HepG2 (cell line): ENCODE measurements around the gene AHCYL1. TPM values are rescaled to one million over a fixed set of nuclear protein-coding genes. Genes with fewer than 3 reads are reported as not detected.

ENCODE experiments used
- ATAC-seq: fragments of 200-7000 bp; cut with Tn5 transposase; 3 replicates; pipeline ENCODE4 v1.9.1; 2020; ENCODE audit warnings: mild to moderate bottlenecking, moderate library complexity
- BruUV-seq: library from RNA; stranded (reverse); fragments of 400-500 nt; replicated peaks from 2 replicates; lab custom pipeline; 2021; lab: Mats Ljungman, UMichigan
- CTCF ChIA-PET: fragments of 300-600 bp; formaldehyde crosslinking; extraction: SDS; loops from one replicate; lab custom pipeline; 2021; ENCODE audit warnings: low total read pairs, inconsistent platforms, low intra/inter-chr PET ratio; lab: Yijun Ruan, JAX
- POLR2A ChIA-PET: fragments of 350-600 bp; sonication (Branson Sonifier 250); formaldehyde crosslinking; loops from one replicate; lab custom pipeline; 2020; ENCODE audit warnings: antibody characterized with exemption, inconsistent platforms; lab: Yijun Ruan, JAX
- DNase-seq: peaks from one replicate; pipeline ENCODE4 v3.0.0-alpha.2; 2015; ENCODE audit warnings: low spot score
- FAIRE-seq: peaks from 3 replicates; lab custom pipeline; 2011; peaks lifted over from hg19 to GRCh38; lab: Jason Lieb, UNC
- H2AFZ ChIP-seq: one replicate; pipeline ENCODE4 v1.6.1; 2011; ENCODE audit warnings: low read length, inconsistent platforms
- H3K27ac ChIP-seq: fragments of 300-600 bp; 3 replicates; pipeline ENCODE4 v1.8.0; 2011; ENCODE audit warnings: mixed run types, mild to moderate bottlenecking, mixed read lengths, low read length, inconsistent platforms; ENCODE audit not compliant: insufficient read depth; ENCODE audit errors: extremely low read length
- H3K27me3 ChIP-seq, 2 experiments: fragments of 200-600 bp in 1 of 2; 2 replicates in 1 of 2; 3 replicates in 1 of 2; pipeline versions ENCODE4 v1.6.0 to v1.8.0; 2011; ENCODE audit warnings: low read length in 2 of 2, mild to moderate bottlenecking in 2 of 2, moderate library complexity in 2 of 2, inconsistent platforms in 1 of 2; ENCODE audit not compliant: insufficient read depth in 2 of 2, control insufficient read depth in 1 of 2
- H3K36me3 ChIP-seq, 2 experiments: fragments of 200-600 bp in 1 of 2; replicated peaks in 1 of 2; 2 replicates in 1 of 2; 3 replicates in 1 of 2; pipeline versions ENCODE4 v1.5.1 to v1.8.0; 2011; ENCODE audit warnings: low read length in 2 of 2, inconsistent platforms in 1 of 2; ENCODE audit not compliant: insufficient read depth in 2 of 2, control insufficient read depth in 1 of 2
- H3K4me1 ChIP-seq: 2 replicates; pipeline ENCODE4 v1.5.1; 2012; ENCODE audit warnings: low read length, inconsistent platforms; ENCODE audit not compliant: insufficient read depth
- H3K4me2 ChIP-seq: 2 replicates; pipeline ENCODE4 v1.6.0; 2011; ENCODE audit warnings: low read depth, low read length, inconsistent platforms
- H3K4me3 ChIP-seq, 3 experiments: fragments of 200-600 bp in 1 of 3; sonication (generic), shearing (Covaris generic) in 1 of 3; replicated peaks in 1 of 3; 2 replicates each; pipeline ENCODE4 v1.5.1; 2011 to 2016; ENCODE audit warnings: low read length in 3 of 3, inconsistent platforms in 2 of 3, low read depth in 2 of 3, mild to moderate bottlenecking in 2 of 3, control low read depth in 1 of 3, mixed read lengths in 1 of 3; ENCODE audit not compliant: insufficient read depth in 1 of 3
- H3K79me2 ChIP-seq: one replicate; pipeline ENCODE4 v1.6.1; 2011; ENCODE audit warnings: low read length, inconsistent platforms; ENCODE audit not compliant: insufficient read depth
- H3K9ac ChIP-seq: 2 replicates; pipeline ENCODE4 v1.6.0; 2011; ENCODE audit warnings: mild to moderate bottlenecking, low read depth, low read length, inconsistent platforms; ENCODE audit not compliant: insufficient read depth
- H3K9me3 ChIP-seq: 2 replicates; pipeline ENCODE4 v1.5.1; 2012; ENCODE audit warnings: mild to moderate bottlenecking, low read length
- H4K20me1 ChIP-seq: 2 replicates; pipeline ENCODE4 v1.6.0; 2011; ENCODE audit warnings: inconsistent platforms, mild to moderate bottlenecking, low read length, moderate library complexity; ENCODE audit not compliant: insufficient read depth
- ATM ChIP-seq: fragments of 450-650 bp; IDR thresholded peaks from 2 replicates; pipeline ENCODE4 v1.7.1; 2017; ENCODE audit warnings: mild to moderate bottlenecking, borderline replicate concordance
- CBFB ChIP-seq: sonication (generic); formaldehyde crosslinking; IDR thresholded peaks from 2 replicates; pipeline ENCODE4 v1.4.0; 2020; ENCODE audit warnings: missing genetic modification reagents
- CBX1 ChIP-seq: IDR thresholded peaks from one replicate; pipeline ENCODE4 v1.6.1; 2016; ENCODE audit warnings: antibody characterized with exemption, low read depth
- CEBPB ChIP-seq: IDR thresholded peaks from 2 replicates; pipeline ENCODE4 v1.6.1; 2011; ENCODE audit warnings: low read depth, low read length, improper control_type of control experiment, borderline replicate concordance
- GATAD2A ChIP-seq: IDR thresholded peaks from 2 replicates; pipeline ENCODE4 v1.6.1; 2016
- HDAC1 ChIP-seq: sonication (generic); formaldehyde crosslinking; IDR thresholded peaks from 2 replicates; pipeline ENCODE4 v1.5.1; 2020; ENCODE audit warnings: mild to moderate bottlenecking, missing genetic modification reagents
- HNRNPH1 ChIP-seq: fragments of 200-400 bp; formaldehyde crosslinking; optimal IDR thresholded peaks from 2 replicates; pipeline ENCODE3; 2017; ENCODE audit warnings: mild to moderate bottlenecking, low read depth, low read length
- HOXA5 ChIP-seq: sonication (generic); formaldehyde crosslinking; IDR thresholded peaks from 2 replicates; pipeline ENCODE4 v1.4.0; 2020; ENCODE audit warnings: missing genetic modification reagents
- IKZF1 ChIP-seq: fragments of 450-650 bp; IDR thresholded peaks from 2 replicates; pipeline ENCODE4 v1.7.1; 2016
- POGK ChIP-seq: sonication (generic); formaldehyde crosslinking; conservative IDR thresholded peaks from 2 replicates; pipeline ENCODE4 v1.8.0; 2022; ENCODE audit warnings: mild to moderate bottlenecking, moderate library complexity, missing genetic modification reagents
- POLR2AphosphoS2 ChIP-seq: IDR thresholded peaks from 2 replicates; pipeline ENCODE4 v1.6.1; 2011; ENCODE audit warnings: low read depth, low read length, improper control_type of control experiment
- POLR2G ChIP-seq: fragments of 200-400 bp; formaldehyde crosslinking; IDR thresholded peaks from 2 replicates; pipeline ENCODE4 v1.6.1; 2018; ENCODE audit warnings: mild to moderate bottlenecking, low read depth, low read length, moderate library complexity
- ZFP36L1 ChIP-seq: sonication (generic); formaldehyde crosslinking; IDR thresholded peaks from 2 replicates; pipeline ENCODE4 v1.8.0; 2022; ENCODE audit warnings: mild to moderate bottlenecking, missing genetic modification reagents, moderate library complexity
- ZNF121 ChIP-seq: sonication (generic); formaldehyde crosslinking; IDR thresholded peaks from 2 replicates; pipeline ENCODE4 v1.5.0; 2020; ENCODE audit warnings: mild to moderate bottlenecking, missing genetic modification reagents
- ZNF329 ChIP-seq: sonication (generic); formaldehyde crosslinking; IDR thresholded peaks from 2 replicates; pipeline ENCODE4 v1.9.0; 2021; ENCODE audit warnings: low read depth, mild to moderate bottlenecking, missing genetic modification reagents
- ZNF337 ChIP-seq: sonication (generic); formaldehyde crosslinking; IDR thresholded peaks from 2 replicates; pipeline ENCODE4 v1.5.1; 2020; ENCODE audit warnings: missing genetic modification reagents, low read depth, mild to moderate bottlenecking, borderline replicate concordance
- ZNF547 ChIP-seq: sonication (generic); formaldehyde crosslinking; IDR thresholded peaks from 2 replicates; pipeline ENCODE4 v1.5.1; 2020; ENCODE audit warnings: mild to moderate bottlenecking, missing genetic modification reagents
- ZNF672 ChIP-seq: sonication (generic); formaldehyde crosslinking; IDR thresholded peaks from 2 replicates; pipeline ENCODE4 v1.8.1; 2022; ENCODE audit warnings: missing genetic modification reagents
- ZNF737 ChIP-seq: sonication (generic); formaldehyde crosslinking; IDR thresholded peaks from 2 replicates; pipeline ENCODE4 v1.5.0; 2020; ENCODE audit warnings: missing genetic modification reagents, mild to moderate bottlenecking, borderline replicate concordance
- ZNF878 ChIP-seq: sonication (generic); formaldehyde crosslinking; IDR thresholded peaks from 2 replicates; pipeline ENCODE4 v1.8.1; 2023; ENCODE audit warnings: mild to moderate bottlenecking, missing genetic modification reagents, moderate library complexity
- WGBS: methylation state at CpG from one replicate; pipeline ENCODE4 v1.1.6; 2017; ENCODE audit warnings: low lambda C conversion rate; 5-methylcytosine and 5-hydroxymethylcytosine counted together
- in situ Hi-C: cut with HindIII; loops from 2 replicates; pipeline ENCODE4 v1.10.0; 2017; ENCODE audit warnings: low pct_unique_long_range_greater_than_20kb; ENCODE audit not compliant: extremely low pct_ligation_motif_present
- intact Hi-C: fragments of 100-400 bp; cut with micrococcal nuclease; formaldehyde crosslinking; loops from one replicate; pipeline ENCODE4 v1.10.0; 2022; ENCODE audit not compliant: unreplicated experiment
- polyA plus RNA-seq, 8 experiments: library from polyadenylated mRNA; depleted of rRNA in 3 of 8; stranded (reverse) in 7 of 8; unstranded in 1 of 8; fragments of >200 nt; fragmentation: Illumina TruSeq in 4 of 8; extraction: Trizol in 4 of 8; gene quantifications; 2 replicates each; pipeline versions ENCODE4 v1.2.1 to v1.2.3, GENCODE V29; 2011 to 2016; ENCODE audit warnings: low read depth in 4 of 8, missing spikeins in 1 of 8, mixed read lengths in 1 of 8; ENCODE audit not compliant: insufficient read depth in 1 of 8
- total RNA-seq, 5 experiments: library from RNA; depleted of rRNA; stranded (reverse); fragments of >200 nt; fragmentation: Illumina TruSeq; extraction: Trizol; gene quantifications; 2 replicates each; pipeline ENCODE4 v1.2.3, GENCODE V29; 2016; ENCODE audit warnings: low read depth in 1 of 5

Gene AHCYL1
- total and polyA plus RNA-seq, 2 of the 13 experiments (the other 11 are each of a cell fraction or from before 2014, with no cell fraction given), result 40.9 to 76.3 TPM

GRCh38 chr1:110063781-110064180, 79.2 kb downstream of the AHCYL1 start (continued):
- TF ChIP-seq CBFB (CRISPR knock-in tag), result no peak
- no peak for TF ChIP-seq IKZF1
- no peak for TF ChIP-seq ZNF337
- TF ChIP-seq ZFP36L1 (CRISPR knock-in tag), result no peak
- no peak for TF ChIP-seq CBX1
- no peak for TF ChIP-seq ZNF672 (CRISPR knock-in tag)
- TF ChIP-seq CEBPB, result no peak
- TF ChIP-seq, all 625 proteins: peak for 0

- Histone ChIP-seq H3K36me3 (no peaks in the 10 kb centered on the region), H3K4me2 (no peak overlapping the region), H3K9ac (no peak overlapping the region), H3K27me3 (peaks cover 0 to 1% of the 10 kb centered on the region in 2 experiments; a peak in 3 of 5 replicates), H4K20me1 (no peaks in the 10 kb centered on the region), H3K4me1 (peaks cover 4% of the 10 kb centered on the region), H3K79me2 (no peaks in the 10 kb centered on the region), H2AFZ (no peak overlapping the region), H3K9me3 (no peaks in the 10 kb centered on the region), H3K27ac (no peak overlapping the region), H3K4me3 (no peak overlapping the region)
- ATAC-seq (no peak), DNase-seq (no peak), FAIRE-seq (no peak)
- CTCF ChIA-PET, result no interaction called here
- WGBS, result 77% methylated on average over 9 of the region's 18 CpGs
- no peak for TF ChIP-seq HDAC1
- TF ChIP-seq HOXA5 (CRISPR knock-in tag), result no peak
- no peak for TF ChIP-seq ATM
- TF ChIP-seq ZNF329, result no peak
- no peak for TF ChIP-seq POGK (CRISPR knock-in tag)
- no peak for TF ChIP-seq GATAD2A
- no peak for TF ChIP-seq ZNF547
- TF ChIP-seq ZNF737 (CRISPR knock-in tag), result no peak
- no peak for TF ChIP-seq ZNF121
- no peak for TF ChIP-seq HNRNPH1
- TF ChIP-seq POLR2G, result no peak
- no peak for TF ChIP-seq POLR2AphosphoS2
- no peak for TF ChIP-seq ZNF878 (CRISPR knock-in tag)
- BruUV-seq, result no TSS peak
- in situ Hi-C loops, result no loop called here
- intact Hi-C loops, result no loop called here
- POLR2A ChIA-PET, result no interaction called here
Measured at GRCh38 chr1:110064576-110065337, 80.2 kb downstream of the AHCYL1 start.
